Gastroesophageal sphincter (tissue), 4 donors: ENCODE results near the gene SRI. TPM values are rescaled to one million over a fixed set of nuclear protein-coding genes. Genes with fewer than 3 reads are reported as not detected.
"Not testable (repeated sequence)": the region's sequence is repeated elsewhere in the genome, so short reads cannot be mapped to it uniquely, and the experiment has no call there.

Source experiments
- ATAC-seq: fragments of 150-250 bp; one replicate; pipeline ENCODE4 v1.9.1; 2016; ENCODE audit warnings: mild to moderate bottlenecking, moderate library complexity
- H3K27ac ChIP-seq, 4 donors: fragments of 200-600 bp; sonication (generic) in 3 of 4; 1 replicate in 3 of 4; 2 replicates in 1 of 4; pipeline ENCODE4 v1.5.1; 2016 to 2019
- H3K27me3 ChIP-seq: fragments of 200-600 bp; sonication (generic); one replicate; pipeline ENCODE4 v1.5.1; 2019
- H3K36me3 ChIP-seq, 2 donors: fragments of 200-600 bp; sonication (generic); one replicate each; pipeline ENCODE4 v1.5.1; 2019; ENCODE audit warnings: control low read depth in 1 of 2
- H3K4me1 ChIP-seq, 3 donors: fragments of 200-600 bp; sonication (generic); 1 replicate in 2 of 3; 2 replicates in 1 of 3; pipeline ENCODE4 v1.5.1; 2016 to 2019; ENCODE audit warnings: control low read depth in 2 of 3
- H3K4me3 ChIP-seq, 2 donors: fragments of 200-600 bp; sonication (generic); one replicate each; pipeline ENCODE4 v1.5.1; 2019; ENCODE audit warnings: mild to moderate bottlenecking in 1 of 2, moderate library complexity in 1 of 2
- H3K9me3 ChIP-seq, 3 donors: fragments of 200-600 bp; sonication (generic); one replicate each; pipeline ENCODE4 v1.5.1; 2017 to 2019; ENCODE audit warnings: control low read depth in 2 of 3
- CTCF ChIP-seq, 4 experiments: fragments of 200-600 bp in 2 of 4; fragments of 450-650 bp in 2 of 4; sonication (generic) in 1 of 4; IDR thresholded peaks; one replicate each; pipeline ENCODE4 v1.5.1; 2017 to 2019; ENCODE audit warnings: antibody characterized with exemption in 4 of 4, mild to moderate bottlenecking in 2 of 4, moderate library complexity in 2 of 4
- EP300 ChIP-seq: sonication (generic); formaldehyde crosslinking; IDR thresholded peaks from one replicate; pipeline ENCODE4 v1.6.1; 2017; ENCODE audit warnings: antibody characterized with exemption, mild to moderate bottlenecking
- POLR2A ChIP-seq, 2 donors: fragments of 450-650 bp; IDR thresholded peaks; one replicate each; pipeline ENCODE4 v1.6.1; 2017; ENCODE audit warnings: antibody characterized with exemption in 2 of 2, mild to moderate bottlenecking in 2 of 2, moderate library complexity in 1 of 2
- POLR2AphosphoS5 ChIP-seq: sonication (generic); formaldehyde crosslinking; IDR thresholded peaks from one replicate; pipeline ENCODE4 v1.6.1; 2017; ENCODE audit warnings: antibody characterized with exemption
- WGBS, 2 donors: methylation state at CpG; one replicate each; pipeline ENCODE4 v1.1.5; 2018; ENCODE audit warnings: low coverage in 1 of 2; 5-methylcytosine and 5-hydroxymethylcytosine counted together
- total RNA-seq, 4 donors: library from RNA; depleted of rRNA; stranded (reverse); fragments of >200 nt; gene quantifications; one replicate each; pipeline ENCODE4 v1.1.0, GENCODE V29; 2016

Gene SRI
- total RNA-seq, 4 donors from 2014 or later: 35.2 to 72.5 (median 63.2) TPM

- H3K27me3 ChIP-seq: no peaks in the 10 kb centered on the region
- no peaks in the 10 kb centered on the region for H3K36me3 ChIP-seq
- H3K4me1 ChIP-seq: no peaks in the 10 kb centered on the region
- 82 to 95% methylated on average over 3 to 4 of the region's 4 CpGs for WGBS, 2 donors
- no peak for TF ChIP-seq POLR2A (IDR thresholded peaks at IDR 0.05)
- TF ChIP-seq EP300: no peak
- TF ChIP-seq POLR2AphosphoS5: no peak
- TF ChIP-seq CTCF (IDR thresholded peaks at IDR 0.05): no peak
- no peak overlapping the region for H3K27ac ChIP-seq
- no peaks in the 10 kb centered on the region for H3K9me3 ChIP-seq
- H3K4me3 ChIP-seq: no peak overlapping the region
- ATAC-seq: no peak
These were observed 42.7 kb upstream of the SRI start for GRCh38 chr7:88262562-88262961.

GRCh38 chr7:88260719-88261118 lies 40.9 kb upstream of the SRI start:
- ATAC-seq: no peak
- H3K4me1 ChIP-seq: no peaks in the 10 kb centered on the region
- H3K4me3 ChIP-seq: no peak overlapping the region
- no peaks in the 10 kb centered on the region for H3K9me3 ChIP-seq
- no peaks in the 10 kb centered on the region for H3K36me3 ChIP-seq
- H3K27ac ChIP-seq: no peak overlapping the region
- H3K27me3 ChIP-seq: no peaks in the 10 kb centered on the region
- WGBS, 2 donors: 64 to 100% methylated on average over 1 of the region's 1 CpG
- no peak for TF ChIP-seq EP300
- no peak for TF ChIP-seq POLR2A (IDR thresholded peaks at IDR 0.05)
- no peak for TF ChIP-seq POLR2AphosphoS5
- TF ChIP-seq CTCF (IDR thresholded peaks at IDR 0.05): no peak

GRCh38 chr7:88259656-88260380 lies 40.0 kb upstream of the SRI start:
- no peak overlapping the region for H3K27ac ChIP-seq
- no peak overlapping the region for H3K4me3 ChIP-seq
- WGBS, 2 donors: 44 to 67% methylated on average over 2 of the region's 2 CpGs
- TF ChIP-seq EP300 (no peak), POLR2AphosphoS5 (no peak), CTCF (IDR thresholded peaks at IDR 0.05) (no peak), POLR2A (IDR thresholded peaks at IDR 0.05) (no peak)
- H3K9me3 ChIP-seq: peaks cover 0 to 7% (median 0%) of the 10 kb centered on the region in 3 donors
- no peaks in the 10 kb centered on the region for H3K36me3 ChIP-seq
- H3K4me1 ChIP-seq: no peaks in the 10 kb centered on the region
- no peaks in the 10 kb centered on the region for H3K27me3 ChIP-seq
- ATAC-seq: no peak

GRCh38 chr7:88258296-88258695 lies 38.5 kb upstream of the SRI start:
- not testable (repeated sequence) for H3K36me3 ChIP-seq, H3K4me1 ChIP-seq, H3K27me3 ChIP-seq, ATAC-seq, H3K27ac ChIP-seq, H3K4me3 ChIP-seq
- WGBS, 2 donors: 83% methylated on average over 1 of the region's 1 CpG; no CpG with 5 or more reads in 1 of the 2 donors
- peaks cover 0 to 22% (median 0%) of the 10 kb centered on the region in 3 donors for H3K9me3 ChIP-seq

GRCh38 chr7:88256906-88257305 lies 37.1 kb upstream of the SRI start:
- no peaks in the 10 kb centered on the region for H3K36me3 ChIP-seq
- H3K4me3 ChIP-seq: no peak overlapping the region
- H3K4me1 ChIP-seq: no peaks in the 10 kb centered on the region
- peaks cover 0 to 32% (median 0%) of the 10 kb centered on the region in 3 donors for H3K9me3 ChIP-seq
- H3K27me3 ChIP-seq: no peaks in the 10 kb centered on the region
- no peak for ATAC-seq
- no peak for TF ChIP-seq EP300
- no peak for TF ChIP-seq CTCF (IDR thresholded peaks at IDR 0.05)
- TF ChIP-seq POLR2AphosphoS5: no peak
- no peak for TF ChIP-seq POLR2A (IDR thresholded peaks at IDR 0.05)
- no peak overlapping the region for H3K27ac ChIP-seq
